ENCODE results near the gene ZNF791. TPM values are rescaled to one million over a fixed set of nuclear protein-coding genes. Genes with fewer than 3 reads are reported as not detected.

Gene ZNF791
- total RNA-seq, 1 experiment from 2014 or later = 23.9 TPM

DNA sequence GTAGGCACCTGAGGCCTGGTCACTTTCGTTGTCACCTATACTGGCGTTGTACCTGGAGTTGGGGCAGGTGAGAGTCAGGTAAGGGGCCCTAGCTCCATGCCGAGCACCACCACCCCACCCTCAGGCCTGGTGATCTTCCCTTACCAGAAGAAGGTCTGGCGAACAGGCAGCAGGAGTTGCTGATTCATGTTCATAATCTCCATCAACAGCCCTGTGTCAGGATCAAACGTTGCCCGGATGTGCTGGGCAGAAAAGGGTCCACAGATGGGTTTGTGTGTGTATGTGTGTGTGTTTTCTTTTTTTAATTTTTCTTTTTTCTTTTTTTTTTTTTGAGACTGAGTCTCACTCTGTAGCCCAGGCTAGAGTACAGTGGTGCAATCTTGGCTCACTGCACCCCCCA, 41.5 kb downstream of the ZNF791 start:
- DNase-seq (ENCODE audit: low spot score) (no peak), ATAC-seq (no peak)
- no peaks in the 10 kb centered on the region for H3K9me3 Mint-ChIP-seq
- POLR2A ChIA-PET = no interaction called here
- CTCF ChIA-PET = interaction anchor here (0.6 to 1.1 kb wide), 2 partner anchors 12 to 19 kb away, joined by 3 read pairs; no protein-coding TSS in a partner anchor
- peaks cover 10% of the 10 kb centered on the region for H3K4me1 Mint-ChIP-seq
- peaks cover 2% of the 10 kb centered on the region for H3K27me3 Mint-ChIP-seq (ENCODE audit: low read depth)
- no peak overlapping the region for H3K27ac Mint-ChIP-seq
- no peak for TF ChIP-seq ZNF263 (CRISPR knock-in tag; IDR thresholded peaks at IDR 0.05; ENCODE audit: low read depth)
- TF ChIP-seq NR1H2 (CRISPR knock-in tag; IDR thresholded peaks at IDR 0.05) = no peak
- TF ChIP-seq ZNF425 (CRISPR knock-in tag; conservative IDR thresholded peaks at IDR 0.05) = no peak
- TF ChIP-seq GRHL2 (CRISPR knock-in tag; IDR thresholded peaks at IDR 0.05; ENCODE audit: insufficient replicate concordance, severe bottlenecking) = no peak
- no peak for TF ChIP-seq ZNF121 (CRISPR knock-in tag; IDR thresholded peaks at IDR 0.05)
- no peak for TF ChIP-seq TCF7 (CRISPR knock-in tag; IDR thresholded peaks at IDR 0.05; ENCODE audit: low read depth)
- no peak for TF ChIP-seq ZNF416 (CRISPR knock-in tag; IDR thresholded peaks at IDR 0.05)
- no peak for TF ChIP-seq KAT7 (CRISPR knock-in tag; IDR thresholded peaks at IDR 0.05; ENCODE audit: borderline replicate concordance)
- no peak for TF ChIP-seq CREB1 (CRISPR knock-in tag; IDR thresholded peaks at IDR 0.05)
- TF ChIP-seq TP53 (CRISPR knock-in tag; IDR thresholded peaks at IDR 0.05) = no peak
- TF ChIP-seq, protein P1, sequence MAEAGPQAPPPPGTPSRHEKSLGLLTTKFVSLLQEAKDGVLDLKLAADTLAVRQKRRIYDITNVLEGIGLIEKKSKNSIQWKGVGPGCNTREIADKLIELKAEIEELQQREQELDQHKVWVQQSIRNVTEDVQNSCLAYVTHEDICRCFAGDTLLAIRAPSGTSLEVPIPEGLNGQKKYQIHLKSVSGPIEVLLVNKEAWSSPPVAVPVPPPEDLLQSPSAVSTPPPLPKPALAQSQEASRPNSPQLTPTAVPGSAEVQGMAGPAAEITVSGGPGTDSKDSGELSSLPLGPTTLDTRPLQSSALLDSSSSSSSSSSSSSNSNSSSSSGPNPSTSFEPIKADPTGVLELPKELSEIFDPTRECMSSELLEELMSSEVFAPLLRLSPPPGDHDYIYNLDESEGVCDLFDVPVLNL (CRISPR knock-in tag; IDR thresholded peaks at IDR 0.05; ENCODE audit: borderline replicate concordance, low read depth) = no peak
- no peak for TF ChIP-seq SMAD4 (CRISPR knock-in tag; IDR thresholded peaks at IDR 0.05)
- TF ChIP-seq, protein P2, sequence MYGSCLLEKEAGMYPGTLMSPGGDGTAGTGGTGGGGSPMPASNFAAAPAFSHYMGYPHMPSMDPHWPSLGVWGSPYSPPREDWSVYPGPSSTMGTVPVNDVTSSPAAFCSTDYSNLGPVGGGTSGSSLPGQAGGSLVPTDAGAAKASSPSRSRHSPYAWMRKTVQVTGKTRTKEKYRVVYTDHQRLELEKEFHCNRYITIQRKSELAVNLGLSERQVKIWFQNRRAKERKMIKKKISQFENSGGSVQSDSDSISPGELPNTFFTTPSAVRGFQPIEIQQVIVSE (CRISPR knock-in tag; IDR thresholded peaks at IDR 0.05; ENCODE audit: borderline replicate concordance) = no peak
- no peak for TF ChIP-seq CREM (CRISPR knock-in tag; IDR thresholded peaks at IDR 0.05)
- no peak for TF ChIP-seq ZNF138 (CRISPR knock-in tag; conservative IDR thresholded peaks at IDR 0.05)
- no peak for TF ChIP-seq ETV6 (CRISPR knock-in tag; IDR thresholded peaks at IDR 0.05)
- TF ChIP-seq, protein P3, sequence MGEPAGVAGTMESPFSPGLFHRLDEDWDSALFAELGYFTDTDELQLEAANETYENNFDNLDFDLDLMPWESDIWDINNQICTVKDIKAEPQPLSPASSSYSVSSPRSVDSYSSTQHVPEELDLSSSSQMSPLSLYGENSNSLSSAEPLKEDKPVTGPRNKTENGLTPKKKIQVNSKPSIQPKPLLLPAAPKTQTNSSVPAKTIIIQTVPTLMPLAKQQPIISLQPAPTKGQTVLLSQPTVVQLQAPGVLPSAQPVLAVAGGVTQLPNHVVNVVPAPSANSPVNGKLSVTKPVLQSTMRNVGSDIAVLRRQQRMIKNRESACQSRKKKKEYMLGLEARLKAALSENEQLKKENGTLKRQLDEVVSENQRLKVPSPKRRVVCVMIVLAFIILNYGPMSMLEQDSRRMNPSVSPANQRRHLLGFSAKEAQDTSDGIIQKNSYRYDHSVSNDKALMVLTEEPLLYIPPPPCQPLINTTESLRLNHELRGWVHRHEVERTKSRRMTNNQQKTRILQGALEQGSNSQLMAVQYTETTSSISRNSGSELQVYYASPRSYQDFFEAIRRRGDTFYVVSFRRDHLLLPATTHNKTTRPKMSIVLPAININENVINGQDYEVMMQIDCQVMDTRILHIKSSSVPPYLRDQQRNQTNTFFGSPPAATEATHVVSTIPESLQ (CRISPR knock-in tag; IDR thresholded peaks at IDR 0.05) = no peak
- TF ChIP-seq RELA (CRISPR knock-in tag; IDR thresholded peaks at IDR 0.05; ENCODE audit: borderline replicate concordance) = no peak
- TF ChIP-seq, protein P4, sequence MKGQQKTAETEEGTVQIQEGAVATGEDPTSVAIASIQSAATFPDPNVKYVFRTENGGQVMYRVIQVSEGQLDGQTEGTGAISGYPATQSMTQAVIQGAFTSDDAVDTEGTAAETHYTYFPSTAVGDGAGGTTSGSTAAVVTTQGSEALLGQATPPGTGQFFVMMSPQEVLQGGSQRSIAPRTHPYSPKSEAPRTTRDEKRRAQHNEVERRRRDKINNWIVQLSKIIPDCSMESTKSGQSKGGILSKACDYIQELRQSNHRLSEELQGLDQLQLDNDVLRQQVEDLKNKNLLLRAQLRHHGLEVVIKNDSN (CRISPR knock-in tag; IDR thresholded peaks at IDR 0.05) = no peak
- peaks cover 25% of the 10 kb centered on the region for H3K36me3 Mint-ChIP-seq
- H3K4me3 Mint-ChIP-seq = no peak overlapping the region

DNA sequence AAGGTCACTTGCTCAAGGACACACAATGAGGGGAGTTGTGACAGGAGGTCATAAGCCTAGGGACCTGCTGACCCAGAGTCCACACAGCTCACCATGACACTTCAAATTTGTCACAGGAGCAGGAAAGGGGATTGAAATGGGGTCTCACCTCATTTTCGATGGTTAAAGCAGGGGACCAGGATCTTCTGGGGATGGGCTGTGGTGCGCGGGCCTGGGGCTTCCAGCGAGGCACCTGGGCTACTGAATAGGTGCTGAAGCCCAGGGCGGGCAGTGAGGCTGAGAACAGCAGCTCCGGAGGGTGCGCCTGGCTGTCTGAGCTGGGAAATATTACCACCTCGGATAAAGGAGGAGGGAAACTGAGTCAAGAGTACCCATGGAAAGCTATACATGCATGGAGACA, 44.8 kb downstream of the ZNF791 start:
- Mint-ChIP-seq H3K27ac (peak overlapping the region; percentile 66), H3K4me1 (peaks cover 6% of the 10 kb centered on the region), H3K9me3 (no peaks in the 10 kb centered on the region), H3K4me3 (peak overlapping the region; percentile 12; the same call in 1 of the 2 replicates), H3K36me3 (peaks cover 36% of the 10 kb centered on the region), H3K27me3 (ENCODE audit: low read depth) (no peaks in the 10 kb centered on the region; the same call in 1 of the 2 replicates)
- no peak for ATAC-seq
- ChIA-PET CTCF (interaction anchor here (0.8 to 1.4 kb wide), 2 partner anchors 16 to 17 kb away, joined by 4 to 6 read pairs; no protein-coding TSS in a partner anchor), POLR2A (no interaction called here)
- DNase-seq (ENCODE audit: low spot score) = no peak
- TF ChIP-seq IRF2 (CRISPR knock-in tag; IDR thresholded peaks at IDR 0.05; ENCODE audit: borderline replicate concordance, low read depth) = no peak
- TF ChIP-seq AFF4 (CRISPR knock-in tag; IDR thresholded peaks at IDR 0.05; ENCODE audit: borderline replicate concordance) = no peak
- TF ChIP-seq GTF2I (CRISPR knock-in tag; conservative IDR thresholded peaks at IDR 0.05) = no peak
- TF ChIP-seq, protein P5, sequence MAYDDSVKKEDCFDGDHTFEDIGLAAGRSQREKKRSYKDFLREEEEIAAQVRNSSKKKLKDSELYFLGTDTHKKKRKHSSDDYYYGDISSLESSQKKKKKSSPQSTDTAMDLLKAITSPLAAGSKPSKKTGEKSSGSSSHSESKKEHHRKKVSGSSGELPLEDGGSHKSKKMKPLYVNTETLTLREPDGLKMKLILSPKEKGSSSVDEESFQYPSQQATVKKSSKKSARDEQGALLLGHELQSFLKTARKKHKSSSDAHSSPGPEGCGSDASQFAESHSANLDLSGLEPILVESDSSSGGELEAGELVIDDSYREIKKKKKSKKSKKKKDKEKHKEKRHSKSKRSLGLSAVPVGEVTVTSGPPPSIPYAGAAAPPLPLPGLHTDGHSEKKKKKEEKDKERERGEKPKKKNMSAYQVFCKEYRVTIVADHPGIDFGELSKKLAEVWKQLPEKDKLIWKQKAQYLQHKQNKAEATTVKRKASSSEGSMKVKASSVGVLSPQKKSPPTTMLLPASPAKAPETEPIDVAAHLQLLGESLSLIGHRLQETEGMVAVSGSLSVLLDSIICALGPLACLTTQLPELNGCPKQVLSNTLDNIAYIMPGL (CRISPR knock-in tag; IDR thresholded peaks at IDR 0.05) = no peak
- TF ChIP-seq SMAD4 (CRISPR knock-in tag; IDR thresholded peaks at IDR 0.05) = no peak

Measured in WTC11 (cell line).